ENCODE measurements around the gene HADHA. TPM values are rescaled to one million over a fixed set of nuclear protein-coding genes. Genes with fewer than 3 reads are reported as not detected.

Gene HADHA
- total RNA-seq, 3 donors from 2014 or later (not counting 1 experiment from before 2014, with no cell fraction given): 66.6 to 76.1 (median 68.9) TPM

- H3K4me3 Mint-ChIP-seq: no peak overlapping the region
- no peak overlapping the region for H3K27ac ChIP-seq (ENCODE audit: low read length)
- no peaks in the 10 kb centered on the region for H3K36me3 Mint-ChIP-seq
- H3K9me3 Mint-ChIP-seq: no peaks in the 10 kb centered on the region
- no peaks in the 10 kb centered on the region for H3K27me3 ChIP-seq (ENCODE audit: control insufficient read depth, insufficient read depth, low read length)
- no peak for TF ChIP-seq CTCF (IDR thresholded peaks at IDR 0.05)
- peaks cover 5% of the 10 kb centered on the region in 2 donors for H3K27me3 Mint-ChIP-seq (ENCODE audit: low read depth in 2 of 2)
- H3K4me3 ChIP-seq (ENCODE audit: low read length): no peak overlapping the region
- no peaks in the 10 kb centered on the region for H3K4me1 Mint-ChIP-seq
- no peaks in the 10 kb centered on the region for H3K36me3 ChIP-seq (ENCODE audit: control insufficient read depth, insufficient read depth, low read length)
- no peak overlapping the region for H3K27ac Mint-ChIP-seq
- ATAC-seq (no peak), DNase-seq (no peak)
- intact Hi-C loops (cut with micrococcal nuclease): no loop called here
- no peaks in the 10 kb centered on the region for H3K9me3 ChIP-seq (ENCODE audit: control insufficient read depth, insufficient read depth, low read length)
- no peaks in the 10 kb centered on the region for H3K4me1 ChIP-seq (ENCODE audit: control insufficient read depth, insufficient read depth, low read length)
- WGBS (ENCODE audit: insufficient coverage): 83% methylated on average over 8 of the region's 8 CpGs
Observed at GRCh38 chr2:26164641-26165211, 79.7 kb downstream of the HADHA start.

GRCh38 chr2:26164231-26164630 is 80.2 kb downstream of the HADHA start:
- DNase-seq: no peak
- Histone ChIP-seq H3K4me3 (ENCODE audit: low read length) (no peak overlapping the region), H3K9me3 (ENCODE audit: control insufficient read depth, insufficient read depth, low read length) (no peaks in the 10 kb centered on the region), H3K27me3 (ENCODE audit: control insufficient read depth, insufficient read depth, low read length) (no peaks in the 10 kb centered on the region), H3K27ac (ENCODE audit: low read length) (no peak overlapping the region), H3K4me1 (ENCODE audit: control insufficient read depth, insufficient read depth, low read length) (no peaks in the 10 kb centered on the region), H3K36me3 (ENCODE audit: control insufficient read depth, insufficient read depth, low read length) (no peaks in the 10 kb centered on the region)
- H3K4me1 Mint-ChIP-seq: no peaks in the 10 kb centered on the region
- H3K27me3 Mint-ChIP-seq (ENCODE audit: low read depth in 2 of 2): peaks cover 0 to under 1% of the 10 kb centered on the region in 2 donors
- TF ChIP-seq CTCF (IDR thresholded peaks at IDR 0.05): no peak
- ATAC-seq: no peak
- H3K4me3 Mint-ChIP-seq: no peak overlapping the region
- no peak overlapping the region for H3K27ac Mint-ChIP-seq
- 73% methylated on average over 1 of the region's 1 CpG for WGBS (ENCODE audit: insufficient coverage)
- H3K36me3 Mint-ChIP-seq: no peaks in the 10 kb centered on the region
- intact Hi-C loops (cut with micrococcal nuclease): no loop called here
- H3K9me3 Mint-ChIP-seq: no peaks in the 10 kb centered on the region

GRCh38 chr2:26162963-26163362 is 81.5 kb downstream of the HADHA start:
- ATAC-seq (no peak), DNase-seq (no peak)
- intact Hi-C loops (cut with micrococcal nuclease): no loop called here
- Histone ChIP-seq H3K4me1 (ENCODE audit: control insufficient read depth, insufficient read depth, low read length) (no peaks in the 10 kb centered on the region), H3K36me3 (ENCODE audit: control insufficient read depth, insufficient read depth, low read length) (no peaks in the 10 kb centered on the region), H3K4me3 (ENCODE audit: low read length) (no peak overlapping the region), H3K27me3 (ENCODE audit: control insufficient read depth, insufficient read depth, low read length) (no peaks in the 10 kb centered on the region), H3K9me3 (ENCODE audit: control insufficient read depth, insufficient read depth, low read length) (no peaks in the 10 kb centered on the region), H3K27ac (ENCODE audit: low read length) (no peak overlapping the region)
- Mint-ChIP-seq H3K4me1 (no peaks in the 10 kb centered on the region), H3K36me3 (no peaks in the 10 kb centered on the region), H3K9me3 (no peaks in the 10 kb centered on the region), H3K27me3 (ENCODE audit: low read depth in 2 of 2) (no peaks in the 10 kb centered on the region), H3K4me3 (no peak overlapping the region), H3K27ac (no peak overlapping the region)
- 90% methylated on average over 10 of the region's 10 CpGs for WGBS (ENCODE audit: insufficient coverage)
- no peak for TF ChIP-seq CTCF (IDR thresholded peaks at IDR 0.05)

- Histone ChIP-seq H3K36me3 (ENCODE audit: control insufficient read depth, insufficient read depth, low read length) (no peaks in the 10 kb centered on the region), H3K9me3 (ENCODE audit: control insufficient read depth, insufficient read depth, low read length) (no peaks in the 10 kb centered on the region), H3K4me1 (ENCODE audit: control insufficient read depth, insufficient read depth, low read length) (no peaks in the 10 kb centered on the region), H3K27me3 (ENCODE audit: control insufficient read depth, insufficient read depth, low read length) (no peaks in the 10 kb centered on the region), H3K27ac (ENCODE audit: low read length) (no peak overlapping the region), H3K4me3 (ENCODE audit: low read length) (no peak overlapping the region)
- Mint-ChIP-seq H3K36me3 (no peaks in the 10 kb centered on the region), H3K27ac (no peak overlapping the region), H3K4me3 (no peak overlapping the region), H3K27me3 (ENCODE audit: low read depth in 2 of 2) (no peaks in the 10 kb centered on the region), H3K9me3 (no peaks in the 10 kb centered on the region), H3K4me1 (no peaks in the 10 kb centered on the region)
- DNase-seq (no peak), ATAC-seq (no peak)
- 93% methylated on average over 7 of the region's 7 CpGs for WGBS (ENCODE audit: insufficient coverage)
- no peak for TF ChIP-seq CTCF (IDR thresholded peaks at IDR 0.05)
- intact Hi-C loops (cut with micrococcal nuclease): no loop called here
Observed at GRCh38 chr2:26161926-26162325, 82.5 kb downstream of the HADHA start.
